Gastrocnemius medialis (tissue), 4 donors: ENCODE data around the gene PNPO. TPM values are rescaled to one million over a fixed set of nuclear protein-coding genes. Genes with fewer than 3 reads are reported as not detected.
A peak's percentile ranks its signal among the peaks of the same experiment; 100 is the strongest.

ENCODE experiments used
- ATAC-seq, 2 donors: fragments of 150-250 bp; one replicate each; pipeline ENCODE4 v1.9.1; 2016
- DNase-seq, 2 donors: peaks; one replicate each; pipeline ENCODE4 v3.0.0-alpha.2; 2019
- H3K27ac ChIP-seq, 4 donors: fragments of 200-600 bp; sonication (generic); 1 replicate in 1 of 4; 2 replicates in 3 of 4; pipeline ENCODE4 v1.5.1; 2016 to 2018; ENCODE audit warnings: mild to moderate bottlenecking in 2 of 4, moderate library complexity in 1 of 4
- H3K27me3 ChIP-seq, 3 donors: fragments of 200-600 bp; sonication (generic) in 2 of 3; 1 replicate in 1 of 3; 2 replicates in 2 of 3; pipeline versions ENCODE4 v1.5.1 to v1.6.0; 2016 to 2019; ENCODE audit warnings: mild to moderate bottlenecking in 1 of 3, moderate library complexity in 1 of 3
- H3K36me3 ChIP-seq, 2 donors: fragments of 200-600 bp; sonication (generic) in 1 of 2; one replicate each; pipeline ENCODE4 v1.5.1; 2017 to 2018
- H3K4me1 ChIP-seq, 2 donors: fragments of 200-600 bp; sonication (generic) in 1 of 2; one replicate each; pipeline ENCODE4 v1.5.1; 2016 to 2017; ENCODE audit warnings: mild to moderate bottlenecking in 2 of 2
- H3K4me3 ChIP-seq, 4 donors: fragments of 200-600 bp; sonication (generic) in 3 of 4; 1 replicate in 1 of 4; 2 replicates in 3 of 4; pipeline ENCODE4 v1.5.1; 2016 to 2019; ENCODE audit warnings: mild to moderate bottlenecking in 2 of 4
- H3K9me3 ChIP-seq, 3 donors: fragments of 200-600 bp; sonication (generic) in 2 of 3; 1 replicate in 1 of 3; 2 replicates in 2 of 3; pipeline ENCODE4 v1.5.1; 2016 to 2019
- CTCF ChIP-seq, 5 experiments: fragments of 450-650 bp in 3 of 5; fragments of 200-600 bp in 2 of 5; sonication (generic) in 2 of 5; IDR thresholded peaks in 4 of 5; conservative IDR thresholded peaks in 1 of 5; 1 replicate in 4 of 5; 2 replicates in 1 of 5; pipeline ENCODE4 v1.5.1; 2016 to 2019; ENCODE audit warnings: antibody characterized with exemption in 5 of 5, mild to moderate bottlenecking in 3 of 5, moderate library complexity in 3 of 5
- POLR2A ChIP-seq, 2 donors: fragments of 450-650 bp; IDR thresholded peaks; one replicate each; pipeline ENCODE4 v1.6.1; 2017; ENCODE audit warnings: antibody characterized with exemption in 2 of 2, mild to moderate bottlenecking in 2 of 2, moderate library complexity in 2 of 2
- in situ Hi-C, 4 donors: fragments of 200-750 bp; cut with MboI; loops; one replicate each; pipeline versions ENCODE4 v1.15.0 to v1.8.0; 2017; ENCODE audit warnings: low sequenced_read_pairs in 4 of 4
- intact Hi-C: fragments of 100-400 bp; cut with DNase I; formaldehyde crosslinking; loops from one replicate; pipeline ENCODE4 v1.15.1; 2023; ENCODE audit warnings: low total_unique reads
- total RNA-seq, 4 donors: library from RNA; depleted of rRNA; stranded (reverse); fragments of >200 nt; gene quantifications; one replicate each; pipeline versions ENCODE4 v1.1.0 to v1.2.3, GENCODE V29; 2016

PNPO gene
- total RNA-seq, 4 donors from 2014 or later = 27.9 to 64.0 (median 41.5) TPM

- peaks cover 25 to 28% of the 10 kb centered on the region in 2 donors for H3K4me1 ChIP-seq
- ATAC-seq = peak; percentile 57 to 65
- in situ Hi-C loops = loop anchor here in 1 of 4 donors (10.0 kb wide), 1 partner anchor 54 kb away; the partner anchor contains the start of gene SP2
- TF ChIP-seq POLR2A (IDR thresholded peaks at IDR 0.05) = no peak
- peak; percentile 81 to 93 (median 91) for TF ChIP-seq CTCF (IDR thresholded peaks at IDR 0.05 in 4 of 5, conservative IDR thresholded peaks at IDR 0.05 in 1 of 5)
- no peaks in the 10 kb centered on the region for H3K27me3 ChIP-seq
- no peaks in the 10 kb centered on the region for H3K9me3 ChIP-seq
- peak overlapping the region; percentile 31 to 51 (median 43) for H3K4me3 ChIP-seq
- peak; percentile 59 to 67 for DNase-seq
- intact Hi-C loops = loop anchor here (1.0 to 10.0 kb wide), 3 partner anchors 21 to 104 kb away; partner anchors contain the start of gene SCRN2
- H3K27ac ChIP-seq = peak overlapping the region; percentile 74 to 77 (median 76)
- peaks cover 0 to 13% of the 10 kb centered on the region in 2 donors for H3K36me3 ChIP-seq
Observed at GRCh38 chr17:47949197-47949759, 7.9 kb downstream of the PNPO start.

- intact Hi-C loops = loop anchor here (1.0 to 10.0 kb wide), 3 partner anchors 20 to 105 kb away; partner anchors contain the start of gene SCRN2
- Histone ChIP-seq H3K4me1 (peaks cover 25 to 28% of the 10 kb centered on the region in 2 donors), H3K36me3 (peaks cover 0 to 6% of the 10 kb centered on the region in 2 donors), H3K9me3 (no peaks in the 10 kb centered on the region), H3K27ac (peak overlapping the region in 2 of 4 donors; percentile 77), H3K4me3 (no peak overlapping the region), H3K27me3 (no peaks in the 10 kb centered on the region)
- in situ Hi-C loops = loop anchor here in 2 of 4 donors (10.0 kb wide), 2 partner anchors 55 to 105 kb away; partner anchors contain the start of genes SCRN2 (in 1 of the 2) and SP2 (in 1 of the 2)
- DNase-seq = no peak
- TF ChIP-seq CTCF (IDR thresholded peaks at IDR 0.05 in 4 of 5, conservative IDR thresholded peaks at IDR 0.05 in 1 of 5) = no peak
- TF ChIP-seq POLR2A (IDR thresholded peaks at IDR 0.05) = no peak
- no peak for ATAC-seq
Observed at GRCh38 chr17:47949946-47950345, 8.6 kb downstream of the PNPO start.

- H3K4me3 ChIP-seq = no peak overlapping the region
- in situ Hi-C loops (loop anchor here in 1 of 4 donors (10.0 kb wide), 1 partner anchor 106 kb away; the partner anchor contains the start of gene SCRN2), intact Hi-C loops (no loop called here)
- no peaks in the 10 kb centered on the region for H3K9me3 ChIP-seq
- DNase-seq (no peak), ATAC-seq (no peak)
- H3K4me1 ChIP-seq = peaks cover 25 to 26% of the 10 kb centered on the region in 2 donors
- no peaks in the 10 kb centered on the region for H3K27me3 ChIP-seq
- no peak overlapping the region for H3K27ac ChIP-seq
- H3K36me3 ChIP-seq = peaks cover 0 to under 1% of the 10 kb centered on the region in 2 donors
- TF ChIP-seq POLR2A (IDR thresholded peaks at IDR 0.05) (no peak), CTCF (IDR thresholded peaks at IDR 0.05 in 4 of 5, conservative IDR thresholded peaks at IDR 0.05 in 1 of 5) (no peak)
Observed at GRCh38 chr17:47950448-47950847, 9.1 kb downstream of the PNPO start.

GRCh38 chr17:47952171-47953021 is 11.0 kb downstream of the PNPO start:
- Histone ChIP-seq H3K9me3 (no peaks in the 10 kb centered on the region), H3K27me3 (no peaks in the 10 kb centered on the region), H3K4me3 (no peak overlapping the region), H3K36me3 (no peaks in the 10 kb centered on the region), H3K27ac (no peak overlapping the region), H3K4me1 (peaks cover 17% of the 10 kb centered on the region in 2 donors)
- in situ Hi-C loops = loop anchor here in 1 of 4 donors (10.0 kb wide), 1 partner anchor 108 kb away; the partner anchor contains the start of gene SCRN2
- intact Hi-C loops = no loop called here
- DNase-seq (no peak), ATAC-seq (no peak)
- TF ChIP-seq CTCF (IDR thresholded peaks at IDR 0.05 in 4 of 5, conservative IDR thresholded peaks at IDR 0.05 in 1 of 5) = no peak
- no peak for TF ChIP-seq POLR2A (IDR thresholded peaks at IDR 0.05)
